OCI-M1 (cell line): ENCODE data around the gene LPCAT1.
"Not testable (repeated sequence)": the region's sequence is repeated elsewhere in the genome, so short reads cannot be mapped to it uniquely, and the experiment has no call there.

Experiments
- DNase-seq: peaks from one replicate; lab custom pipeline; 2025; lab: John Stamatoyannopoulos, UW

The LPCAT1 gene, protein sequence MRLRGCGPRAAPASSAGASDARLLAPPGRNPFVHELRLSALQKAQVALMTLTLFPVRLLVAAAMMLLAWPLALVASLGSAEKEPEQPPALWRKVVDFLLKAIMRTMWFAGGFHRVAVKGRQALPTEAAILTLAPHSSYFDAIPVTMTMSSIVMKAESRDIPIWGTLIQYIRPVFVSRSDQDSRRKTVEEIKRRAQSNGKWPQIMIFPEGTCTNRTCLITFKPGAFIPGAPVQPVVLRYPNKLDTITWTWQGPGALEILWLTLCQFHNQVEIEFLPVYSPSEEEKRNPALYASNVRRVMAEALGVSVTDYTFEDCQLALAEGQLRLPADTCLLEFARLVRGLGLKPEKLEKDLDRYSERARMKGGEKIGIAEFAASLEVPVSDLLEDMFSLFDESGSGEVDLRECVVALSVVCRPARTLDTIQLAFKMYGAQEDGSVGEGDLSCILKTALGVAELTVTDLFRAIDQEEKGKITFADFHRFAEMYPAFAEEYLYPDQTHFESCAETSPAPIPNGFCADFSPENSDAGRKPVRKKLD

DNA sequence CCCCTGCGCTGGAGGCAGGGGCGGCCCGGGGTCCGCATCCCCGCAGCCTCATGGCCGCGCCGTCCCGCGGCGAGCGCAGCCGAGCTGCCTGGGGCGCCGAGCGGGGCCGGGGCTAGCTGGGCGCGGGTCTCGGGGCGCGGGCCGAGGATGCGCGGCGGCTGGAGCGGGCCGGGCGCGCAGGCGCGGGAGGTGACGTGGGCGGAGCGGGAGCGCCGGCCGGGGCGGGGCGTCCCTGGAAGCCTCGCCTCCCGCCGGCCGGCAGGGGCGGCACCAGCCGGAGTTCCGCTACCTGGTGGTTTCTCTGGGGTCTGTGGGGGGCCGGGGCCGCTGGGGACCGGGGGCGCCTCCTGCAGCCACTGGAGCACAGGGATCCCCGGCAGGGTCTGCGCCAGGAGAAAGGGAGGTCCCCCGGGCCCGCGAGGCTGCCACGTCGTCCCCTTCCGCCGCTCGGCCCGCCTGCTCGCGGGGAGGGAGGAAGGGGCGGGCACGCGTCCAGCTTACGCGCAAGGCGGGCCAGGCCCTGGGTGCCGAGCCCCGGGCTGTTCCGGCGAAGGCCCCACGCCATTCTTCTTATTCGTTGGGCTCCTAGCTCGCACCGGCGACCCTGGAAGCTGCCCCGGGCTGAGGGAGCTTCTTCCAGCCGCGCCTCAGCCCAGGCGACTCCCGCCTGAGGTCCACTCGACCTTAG lies at the start of gene LPCAT1:
TSS of gene LPCAT1 (minus strand) at position 168 of the 688 bp plus-strand sequence. CDS start at position 52, 116 bp downstream.
- peak; percentile 78 for DNase-seq

DNA sequence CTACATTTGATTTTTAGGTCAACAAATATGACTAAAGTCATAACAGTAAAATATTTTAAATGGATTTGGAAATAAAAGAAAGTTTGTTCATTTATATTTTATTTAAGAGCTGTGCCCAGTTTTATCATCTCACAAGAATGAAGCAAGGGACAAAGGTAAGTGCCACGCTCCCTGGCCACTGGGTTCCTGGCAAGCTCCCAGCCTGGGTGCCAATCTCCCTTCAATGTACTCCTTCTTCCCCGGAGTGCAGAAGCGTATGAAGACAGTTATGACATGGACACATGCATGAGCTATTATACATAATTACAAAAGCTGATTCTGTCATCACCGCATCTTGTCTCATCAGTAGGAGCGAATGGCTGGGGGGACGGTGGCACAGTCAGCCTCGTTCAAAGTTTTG lies 48.1 kb upstream of the LPCAT1 start:
- not testable (repeated sequence) for DNase-seq

DNA sequence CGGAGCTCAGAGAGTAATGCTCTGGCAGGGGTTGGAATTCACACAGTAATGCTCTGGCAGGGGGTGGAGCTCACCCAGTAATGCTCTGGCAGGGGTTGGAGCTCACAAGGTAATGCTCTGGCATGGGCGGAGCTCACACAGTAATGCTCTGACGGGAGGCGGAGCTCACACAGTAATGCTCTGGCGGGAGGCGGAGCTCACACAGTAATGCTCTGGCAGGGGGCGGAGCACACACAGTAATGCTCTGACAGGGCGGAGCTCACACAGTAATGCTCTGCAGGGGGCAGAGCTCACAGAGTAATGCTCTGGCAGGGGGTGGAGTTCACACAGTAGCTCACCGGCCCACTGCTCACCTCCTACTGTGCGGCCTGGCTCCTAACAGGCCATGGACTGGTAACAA lies 47.2 kb upstream of the LPCAT1 start:
- no peak for DNase-seq

DNA sequence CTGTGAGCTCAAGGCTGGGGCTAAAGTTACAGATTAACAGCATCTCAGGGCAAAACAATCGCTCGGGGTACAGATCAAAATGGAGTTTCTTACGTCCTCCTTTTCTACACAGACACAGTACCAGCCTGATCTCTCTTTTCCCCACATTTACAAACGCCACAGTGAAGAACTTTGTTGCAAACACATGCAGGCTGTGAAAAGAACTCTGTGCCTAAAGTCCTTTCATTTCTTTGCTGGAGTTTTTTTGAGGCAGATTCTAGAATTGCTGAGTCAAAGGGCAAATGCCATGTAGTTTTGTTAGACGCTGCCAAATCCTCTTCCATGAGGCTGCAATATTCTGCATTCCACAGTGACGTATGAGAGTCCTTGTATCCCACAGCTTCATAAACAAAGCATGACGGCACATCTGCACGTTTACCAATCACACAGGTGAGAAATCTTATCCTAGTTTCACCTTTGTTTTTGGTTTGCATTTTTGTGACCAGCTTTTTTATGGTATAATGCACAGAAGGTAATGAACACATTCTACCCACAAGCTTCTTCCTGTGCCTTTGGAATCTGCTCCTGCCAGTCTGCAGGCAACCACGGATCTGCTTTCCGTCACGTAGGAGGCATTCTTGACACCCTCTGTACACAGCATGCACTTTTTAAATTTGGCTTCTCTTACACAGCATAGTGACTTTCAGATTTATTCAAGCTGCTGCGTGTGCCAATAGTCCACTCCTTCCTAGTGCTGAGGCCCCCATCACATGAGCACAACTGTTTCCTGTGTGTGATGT lies 44.6 kb upstream of the LPCAT1 start:
- DNase-seq: no peak

DNA sequence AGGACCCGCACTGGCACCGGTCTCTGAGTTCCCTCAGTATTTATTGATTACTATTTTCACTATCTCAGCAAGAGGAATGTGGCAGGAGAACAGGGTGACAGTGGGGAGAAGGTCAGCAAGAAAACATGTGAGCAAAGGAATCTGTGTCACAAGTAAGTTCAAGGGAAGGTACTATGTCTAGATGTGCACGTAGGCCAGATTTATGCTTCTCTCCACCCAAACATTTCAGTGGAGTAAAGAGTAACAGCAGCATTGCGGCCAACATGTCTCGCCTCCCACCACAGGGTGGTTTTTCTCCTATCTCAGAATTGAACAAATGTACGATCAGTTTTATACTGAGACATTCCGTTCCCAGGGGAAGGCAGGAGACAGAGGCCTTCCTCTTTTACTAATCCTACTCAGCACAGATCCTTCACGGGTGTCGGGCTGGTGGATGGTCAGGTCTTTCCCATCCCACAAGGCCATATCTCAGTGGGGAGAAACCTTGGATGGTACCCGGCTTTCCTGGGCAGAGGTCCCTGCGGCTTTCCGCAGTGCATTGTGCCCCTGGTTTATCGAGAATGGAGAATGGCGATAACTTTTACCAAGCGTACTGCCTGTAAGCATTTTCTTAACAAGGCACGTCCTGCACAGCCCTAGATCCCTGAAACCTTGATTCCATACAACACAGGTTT lies 43.9 kb upstream of the LPCAT1 start:
- not testable (repeated sequence) for DNase-seq

DNA sequence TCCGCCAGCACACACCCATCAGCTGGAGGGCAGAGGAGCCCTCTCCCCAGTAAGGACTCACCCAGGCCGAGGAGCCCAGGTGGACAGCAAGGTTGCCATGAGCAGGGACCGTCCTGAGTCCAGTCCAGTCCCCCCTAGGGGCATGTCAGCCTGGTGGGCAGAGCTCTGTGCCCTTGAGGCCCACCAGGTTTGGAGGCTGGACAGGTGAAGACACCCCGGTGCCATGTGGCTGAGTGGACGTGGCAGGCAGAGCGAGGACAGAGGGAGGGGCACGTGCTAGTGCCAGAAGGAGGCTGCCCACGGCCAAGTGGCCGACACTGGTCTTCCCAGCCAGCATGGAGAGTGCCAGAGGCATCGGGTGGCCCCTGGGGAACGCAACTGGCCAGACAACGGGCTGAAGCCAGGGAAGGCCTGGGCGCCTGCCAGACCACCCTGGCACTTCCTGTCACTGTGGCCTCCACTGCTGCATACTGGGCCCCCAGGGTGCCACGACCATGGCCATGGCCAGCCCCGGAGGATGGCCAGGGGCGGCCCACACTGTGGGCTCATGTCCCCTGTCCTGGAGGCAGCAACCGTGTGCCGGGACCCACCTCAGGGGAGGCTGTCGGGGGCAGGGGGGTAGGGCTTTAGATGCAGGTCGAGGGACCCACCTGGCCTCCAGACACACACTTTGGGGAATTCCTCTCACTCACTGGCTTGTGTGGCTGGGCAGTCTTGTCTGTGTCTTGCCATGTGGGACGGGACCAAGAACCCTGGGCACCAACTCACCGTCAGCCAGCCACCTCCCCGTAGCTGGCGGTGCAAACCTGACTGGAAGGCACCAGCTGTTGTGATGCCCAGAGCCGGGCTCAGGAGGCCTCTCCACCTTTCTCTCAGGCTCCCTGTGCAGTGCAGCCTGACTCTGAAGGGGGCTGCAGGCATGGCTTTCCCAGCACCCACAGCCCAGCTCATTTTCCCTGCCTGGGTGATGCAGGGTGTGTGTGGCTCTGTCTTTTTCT lies 42.3 kb upstream of the LPCAT1 start:
- no peak for DNase-seq

DNA sequence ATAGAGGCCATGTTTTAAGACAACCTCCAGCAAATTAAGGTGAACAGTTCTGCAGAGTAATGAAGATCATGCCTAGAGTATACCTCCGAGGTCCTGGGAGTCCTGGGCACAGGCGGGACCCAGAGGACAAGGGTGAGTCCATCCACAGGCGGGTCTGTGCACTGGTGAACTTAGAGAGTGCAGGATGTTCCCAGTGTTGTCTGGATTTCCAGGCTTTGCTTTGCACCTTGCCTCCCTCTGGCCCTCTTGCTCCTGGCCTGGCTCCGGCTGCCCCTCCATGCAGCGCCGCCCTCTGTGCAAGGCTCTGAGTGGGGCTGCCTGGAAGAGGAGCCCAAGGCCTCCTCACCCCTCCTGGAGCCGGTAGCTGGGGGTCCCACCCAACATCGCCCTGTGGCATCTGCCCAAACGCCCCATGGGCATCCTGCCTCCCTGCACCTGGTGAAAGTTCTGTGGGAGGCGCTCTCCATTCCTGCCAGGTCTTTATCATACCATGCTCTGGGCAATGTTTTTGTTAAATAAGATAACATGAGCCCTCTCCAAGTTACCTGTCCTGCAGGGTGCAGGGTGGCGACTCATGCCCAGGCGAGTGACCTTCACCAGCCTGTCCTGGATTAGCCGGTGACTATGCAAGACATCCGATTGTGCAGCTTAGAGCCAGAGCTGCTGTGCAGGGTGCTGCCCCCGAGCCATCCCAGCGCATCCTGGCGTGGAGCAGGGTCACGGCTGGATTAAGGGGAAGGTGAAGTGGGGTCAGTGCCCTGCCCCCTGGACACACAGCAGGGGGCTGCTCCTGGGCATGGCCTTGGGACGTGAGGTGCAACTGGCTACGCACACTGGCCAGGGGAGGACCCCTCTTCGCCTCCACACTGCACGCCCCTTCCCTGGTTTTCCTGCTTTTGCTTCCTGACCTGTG lies 41.3 kb upstream of the LPCAT1 start:
- no peak for DNase-seq

DNA sequence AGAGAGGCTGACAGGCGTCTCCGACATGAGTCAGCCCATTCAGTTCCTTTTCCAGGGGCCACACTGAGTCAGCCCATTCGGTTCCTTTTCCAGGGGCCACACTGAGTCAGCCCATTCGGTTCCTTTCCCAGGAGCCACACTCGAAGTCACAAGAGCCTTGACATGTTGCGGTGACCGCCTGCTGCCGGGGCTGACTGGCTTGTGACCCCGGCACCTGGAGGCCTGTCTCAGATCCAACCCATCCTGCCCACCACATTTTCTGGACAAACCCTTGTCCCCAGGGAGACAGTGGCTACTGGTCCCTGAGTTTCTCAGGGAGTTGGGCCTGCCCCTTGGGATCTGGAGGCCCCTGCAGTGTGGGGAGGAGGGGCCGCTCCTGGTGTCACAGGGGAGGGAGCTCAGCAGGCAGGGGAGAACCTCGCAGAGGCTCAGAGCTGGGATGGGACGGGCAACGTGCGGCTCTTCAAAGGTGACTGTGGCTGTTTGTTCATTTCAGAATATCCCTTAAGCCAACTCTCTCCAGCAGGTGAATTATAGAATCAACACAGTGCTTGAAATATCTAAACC lies 40.5 kb upstream of the LPCAT1 start:
- peak; percentile 4 for DNase-seq

DNA sequence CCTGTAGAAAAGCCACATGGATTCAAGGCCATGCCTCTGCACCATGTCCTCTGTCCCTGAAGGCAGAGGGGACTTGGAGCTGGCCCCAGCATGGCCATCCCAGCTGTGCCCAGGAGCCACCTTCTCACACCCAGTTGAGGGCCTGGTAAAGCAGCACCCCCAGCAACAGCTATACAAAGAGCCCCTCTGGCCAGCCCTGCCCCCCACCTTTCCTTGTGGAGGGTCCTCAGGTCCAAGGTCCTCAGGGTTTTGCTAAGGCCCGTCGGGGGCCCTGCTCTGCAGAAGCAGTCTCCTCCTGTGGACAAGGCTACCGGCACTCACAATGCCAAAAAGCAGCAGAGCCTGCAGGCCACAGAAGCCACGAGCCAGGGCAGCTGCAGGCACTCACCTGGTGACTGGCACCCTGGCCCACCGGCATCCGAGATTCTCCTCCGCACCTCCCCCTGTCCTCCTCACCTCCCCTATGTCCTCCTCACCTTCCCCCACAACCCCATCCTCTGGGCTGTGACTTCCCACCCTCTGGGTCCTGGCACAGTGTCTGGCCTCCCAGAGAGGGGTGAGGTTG lies 39.9 kb upstream of the LPCAT1 start:
- no peak for DNase-seq

DNA sequence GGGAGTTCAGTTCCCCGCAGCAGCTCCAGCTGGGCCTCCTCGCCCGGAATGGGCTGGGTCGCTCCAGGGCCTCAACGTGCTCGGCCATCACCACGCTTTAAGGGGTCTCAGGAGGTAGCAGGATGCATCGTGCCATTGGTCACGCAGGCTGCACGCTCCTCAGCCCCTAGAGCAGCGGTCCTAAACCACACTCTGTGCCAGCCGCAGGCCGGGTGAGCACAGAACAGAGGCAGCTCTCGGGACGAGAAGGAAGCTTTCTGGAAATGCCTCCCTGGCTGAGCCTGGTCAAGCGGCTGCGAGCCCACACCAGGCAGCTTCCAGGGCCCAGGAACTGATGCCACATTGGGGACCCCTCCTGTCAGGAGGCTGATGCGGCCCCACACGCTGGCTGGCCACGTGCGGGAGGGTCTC lies 39.3 kb upstream of the LPCAT1 start:
- no peak for DNase-seq

DNA sequence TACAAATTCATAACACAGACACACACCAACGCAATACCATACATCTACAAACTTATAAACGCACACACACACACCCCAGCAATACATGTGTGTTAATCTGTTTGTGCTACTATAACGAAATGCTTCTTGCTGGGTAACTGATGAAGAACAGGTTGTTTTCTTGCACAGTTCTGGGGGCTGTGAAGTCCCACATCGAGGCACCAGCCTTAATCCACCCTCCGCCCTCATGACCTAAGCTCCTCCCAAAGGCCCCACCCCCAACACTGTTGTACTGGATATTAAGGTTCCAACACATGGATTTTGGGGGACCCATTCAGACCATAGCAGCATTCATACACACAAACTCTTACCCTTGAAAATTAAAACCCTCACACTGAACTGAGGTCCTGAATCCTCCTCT lies 38.8 kb upstream of the LPCAT1 start:
- no peak for DNase-seq

DNA sequence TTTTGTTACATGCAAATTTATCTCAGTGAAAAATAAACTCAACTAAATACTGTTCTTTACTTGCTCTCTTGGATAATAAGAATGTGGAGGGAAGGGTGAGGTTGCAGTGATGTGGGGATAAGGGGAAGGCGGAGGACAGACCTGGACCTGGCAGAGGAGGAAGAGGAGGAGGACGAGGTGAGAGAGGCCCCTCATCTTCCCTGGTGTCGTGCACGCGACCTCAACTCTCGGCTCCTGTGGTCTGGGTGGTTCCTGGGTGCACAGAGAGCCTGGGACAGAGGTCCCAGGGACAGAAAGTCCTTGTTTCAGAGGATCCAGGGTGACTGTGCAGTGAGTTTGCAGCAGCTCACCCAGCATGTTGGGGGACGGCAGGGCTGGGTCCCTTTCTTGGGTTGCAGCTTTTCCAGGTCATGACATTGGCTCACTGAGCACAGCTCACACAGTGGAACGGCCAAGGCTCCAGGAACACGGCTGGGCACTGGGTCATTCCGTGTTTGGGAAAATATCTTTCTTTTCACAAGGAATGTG lies 37.7 kb upstream of the LPCAT1 start:
- DNase-seq: no peak

DNA sequence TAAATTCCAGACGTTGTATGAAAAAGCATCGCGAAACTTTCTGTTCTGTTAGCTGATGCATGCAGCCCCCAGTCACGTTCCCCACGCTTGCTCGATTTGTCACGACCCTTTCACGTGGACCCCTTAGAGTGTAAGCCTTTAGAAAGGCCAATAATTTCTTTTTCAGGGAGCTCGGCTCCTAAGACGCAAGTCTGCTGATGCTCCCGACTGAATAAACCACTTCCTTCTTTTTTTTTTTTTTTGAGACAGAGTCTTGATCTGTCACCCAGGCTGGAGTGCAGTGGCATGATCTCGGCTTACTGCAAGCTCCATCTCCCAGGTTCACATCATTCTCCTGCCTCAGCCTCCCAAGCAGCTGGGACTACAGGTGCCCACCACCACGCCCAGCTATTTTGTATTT lies 36.7 kb upstream of the LPCAT1 start:
- DNase-seq: not testable (repeated sequence)

DNA sequence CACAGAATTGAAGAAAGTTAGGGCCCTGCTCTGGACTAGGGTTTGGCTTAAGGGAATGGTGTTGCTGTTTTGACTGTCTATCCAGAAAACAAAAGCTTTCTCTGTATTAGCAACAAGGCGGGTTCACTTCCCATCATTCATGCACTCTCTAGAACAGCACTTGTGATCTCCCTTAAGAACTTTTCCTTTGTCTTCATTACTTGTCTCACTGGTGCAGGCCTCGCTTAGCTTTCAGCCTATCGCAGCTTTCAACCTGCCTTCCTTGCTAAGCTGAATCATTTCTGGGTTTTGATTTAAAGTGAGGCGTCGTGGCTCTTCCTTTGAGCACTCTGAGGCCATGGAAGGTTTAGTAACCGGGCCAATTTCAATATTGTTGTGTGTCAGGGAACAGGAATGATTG lies 35.2 kb upstream of the LPCAT1 start:
- DNase-seq: no peak

DNA sequence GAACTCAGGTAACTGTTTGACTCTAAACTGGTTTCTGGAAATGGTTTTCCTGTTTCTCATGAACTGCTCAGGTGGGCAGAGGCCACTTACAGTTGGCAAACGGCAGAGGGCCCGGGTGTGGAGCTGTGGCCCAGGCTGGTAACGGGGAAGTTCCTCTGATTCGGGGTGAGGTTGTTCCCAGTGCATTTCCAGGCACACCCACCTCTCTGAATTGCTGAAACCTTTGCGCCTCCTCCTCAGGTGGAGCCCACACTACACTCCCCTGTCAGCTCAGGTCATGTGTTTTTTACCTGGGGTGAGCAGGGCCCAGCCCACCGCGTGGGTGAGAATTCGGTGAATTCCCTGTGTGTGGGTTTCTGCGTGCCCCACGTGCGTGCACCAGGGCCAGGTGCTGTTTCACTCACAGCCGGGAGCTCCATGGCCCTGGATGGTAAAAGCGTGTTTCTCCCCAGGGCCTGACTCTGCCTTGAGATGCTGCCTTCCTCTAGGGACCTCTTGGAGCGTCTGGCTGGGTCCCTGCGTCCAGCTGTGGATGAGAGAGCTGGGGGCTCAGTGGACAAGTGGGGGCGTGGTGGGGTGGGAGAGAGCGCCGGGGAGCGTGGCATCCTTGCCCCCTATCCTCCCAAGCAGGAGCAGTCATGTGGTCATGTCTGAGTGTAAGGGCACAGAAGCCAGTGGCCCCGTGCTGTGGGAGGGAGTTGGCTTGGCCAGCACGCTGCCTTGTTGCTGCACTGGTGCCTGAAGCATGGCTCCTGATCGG lies 33.5 kb upstream of the LPCAT1 start:
- DNase-seq: no peak

DNA sequence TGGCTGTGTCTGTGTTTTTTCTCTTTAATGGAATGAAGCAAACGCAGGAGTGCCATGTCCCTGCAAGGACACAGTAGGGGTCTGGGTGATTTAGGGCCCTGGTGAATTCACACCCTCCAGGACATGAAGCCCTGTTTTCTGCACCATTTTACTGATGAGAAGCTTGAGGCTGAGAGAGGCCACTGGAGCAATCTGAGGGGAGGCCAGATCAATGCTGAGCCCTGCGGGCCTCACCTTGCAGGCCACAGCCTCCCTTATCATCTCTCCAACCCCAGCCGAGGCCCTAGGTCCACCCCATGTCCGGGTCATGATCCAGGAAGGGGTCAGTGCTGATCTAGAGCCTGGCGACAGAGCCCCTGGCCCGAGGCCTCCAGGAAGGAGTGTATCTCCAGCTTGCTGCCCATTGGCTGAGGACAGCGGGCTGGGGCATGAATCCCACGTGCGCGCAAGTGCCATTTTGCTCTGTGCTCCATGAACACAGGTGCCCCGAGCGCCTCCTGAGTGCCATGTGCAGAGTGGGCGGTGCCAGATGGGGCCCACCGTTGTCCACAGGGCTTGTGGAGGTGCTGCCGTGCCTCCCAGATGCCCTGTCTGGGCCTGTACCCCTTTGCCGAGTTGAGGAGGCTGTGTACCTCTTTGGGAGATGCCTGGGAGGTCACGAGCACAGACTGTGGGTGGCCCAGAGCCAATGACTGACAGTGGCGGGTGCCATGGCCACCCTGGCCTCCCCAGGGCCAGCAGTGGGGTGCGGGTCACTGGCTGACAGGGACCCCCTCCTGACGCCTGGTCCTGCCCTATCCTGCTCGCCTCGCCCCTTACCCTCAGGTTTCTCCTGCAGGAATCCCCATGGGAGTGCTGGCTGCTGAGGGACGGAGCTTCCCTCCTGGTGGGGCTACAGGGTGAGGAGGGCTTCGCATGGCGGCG lies 32.3 kb upstream of the LPCAT1 start:
- no peak for DNase-seq
